Mononuclear cell (primary cell): Measurements from ENCODE around the gene CHMP3. TPM values are rescaled to one million over a fixed set of nuclear protein-coding genes. Genes with fewer than 3 reads are reported as not detected.
"Not testable (repeated sequence)": the region's sequence is repeated elsewhere in the genome, so short reads cannot be mapped to it uniquely, and the experiment has no call there.

Experiments used
- H3K27me3 ChIP-seq: 2 replicates; pipeline ENCODE4 v1.6.0; 2011; ENCODE audit warnings: low read length, control low read depth; ENCODE audit not compliant: insufficient read depth
- H3K4me1 ChIP-seq: 2 replicates; pipeline ENCODE4 v1.5.1; 2011; ENCODE audit warnings: mild to moderate bottlenecking, low read length, control low read depth; ENCODE audit not compliant: insufficient read depth
- H3K4me3 ChIP-seq: 2 replicates; pipeline ENCODE4 v1.5.1; 2011; ENCODE audit warnings: mild to moderate bottlenecking, low read length, moderate library complexity
- H3K9me3 ChIP-seq: 2 replicates; pipeline ENCODE4 v1.5.1; 2011; ENCODE audit warnings: low read depth, mild to moderate bottlenecking, control low read depth, low read length
- total RNA-seq: library from RNA; depleted of rRNA; stranded (reverse); fragments of >200 nt; gene quantifications from one replicate; pipeline ENCODE4 v1.2.3, GENCODE V29; 2012

The CHMP3 gene
- total RNA-seq, 1 donor, result 57.7 TPM

- H3K27me3 ChIP-seq, result no peaks in the 10 kb centered on the region
- no peak overlapping the region for H3K4me3 ChIP-seq
- H3K9me3 ChIP-seq, result no peaks in the 10 kb centered on the region
- peaks cover 17% of the 10 kb centered on the region for H3K4me1 ChIP-seq
These were observed 3.0 kb upstream of the CHMP3 start for GRCh38 chr2:86566158-86566820.

GRCh38 chr2:86563650-86564061, 413 bp upstream of the CHMP3 start:
- H3K4me3 ChIP-seq, result peak overlapping the region; percentile 95
- no peaks in the 10 kb centered on the region for H3K9me3 ChIP-seq
- H3K27me3 ChIP-seq, result no peaks in the 10 kb centered on the region
- peaks cover 32% of the 10 kb centered on the region for H3K4me1 ChIP-seq

GRCh38 chr2:86562485-86562921, 740 bp downstream of the CHMP3 start:
- no peaks in the 10 kb centered on the region for H3K9me3 ChIP-seq
- H3K4me3 ChIP-seq, result peak overlapping the region; percentile 95
- H3K4me1 ChIP-seq, result peaks cover 44% of the 10 kb centered on the region
- no peaks in the 10 kb centered on the region for H3K27me3 ChIP-seq

GRCh38 chr2:86557836-86558235, 5.4 kb downstream of the CHMP3 start:
- H3K4me3 ChIP-seq, result no peak overlapping the region
- H3K4me1 ChIP-seq, result peaks cover 45% of the 10 kb centered on the region
- no peaks in the 10 kb centered on the region for H3K27me3 ChIP-seq
- no peaks in the 10 kb centered on the region for H3K9me3 ChIP-seq

- Histone ChIP-seq H3K4me1 (peaks cover 36% of the 10 kb centered on the region), H3K4me3 (no peak overlapping the region), H3K27me3 (no peaks in the 10 kb centered on the region), H3K9me3 (no peaks in the 10 kb centered on the region)
These were observed 6.7 kb downstream of the CHMP3 start for GRCh38 chr2:86556508-86556907.

GRCh38 chr2:86552889-86553288, 10.4 kb downstream of the CHMP3 start:
- H3K27me3 ChIP-seq, result no peaks in the 10 kb centered on the region
- no peaks in the 10 kb centered on the region for H3K9me3 ChIP-seq
- H3K4me1 ChIP-seq, result peaks cover 11% of the 10 kb centered on the region
- no peak overlapping the region for H3K4me3 ChIP-seq

- not testable (repeated sequence) for H3K4me1 ChIP-seq, H3K4me3 ChIP-seq, H3K9me3 ChIP-seq, H3K27me3 ChIP-seq
These were observed 13.1 kb downstream of the CHMP3 start for GRCh38 chr2:86549963-86550725.

- H3K27me3 ChIP-seq, H3K9me3 ChIP-seq, H3K4me3 ChIP-seq, H3K4me1 ChIP-seq: not testable (repeated sequence)
These were observed 13.8 kb downstream of the CHMP3 start for GRCh38 chr2:86549440-86549839.

GRCh38 chr2:86548913-86549396, 14.3 kb downstream of the CHMP3 start:
- H3K9me3 ChIP-seq, H3K27me3 ChIP-seq, H3K4me1 ChIP-seq, H3K4me3 ChIP-seq: not testable (repeated sequence)

GRCh38 chr2:86548165-86548912, 14.9 kb downstream of the CHMP3 start:
- not testable (repeated sequence) for H3K9me3 ChIP-seq, H3K4me1 ChIP-seq

GRCh38 chr2:86545296-86545924, 17.8 kb downstream of the CHMP3 start:
- H3K4me1 ChIP-seq, H3K27me3 ChIP-seq, H3K9me3 ChIP-seq, H3K4me3 ChIP-seq: not testable (repeated sequence)

More at GRCh38 chr2:86548165-86548912, 14.9 kb downstream of the CHMP3 start:
- H3K4me3 ChIP-seq, H3K27me3 ChIP-seq: not testable (repeated sequence)

GRCh38 chr2:86544278-86545099, 18.8 kb downstream of the CHMP3 start:
- H3K27me3 ChIP-seq, H3K4me1 ChIP-seq, H3K9me3 ChIP-seq, H3K4me3 ChIP-seq: not testable (repeated sequence)

- no peaks in the 10 kb centered on the region for H3K27me3 ChIP-seq
- H3K9me3 ChIP-seq, result peaks cover 7% of the 10 kb centered on the region
- H3K4me3 ChIP-seq, result no peak overlapping the region
- no peaks in the 10 kb centered on the region for H3K4me1 ChIP-seq
These were observed 19.4 kb downstream of the CHMP3 start for GRCh38 chr2:86543793-86544192.

GRCh38 chr2:86543335-86543734, 19.9 kb downstream of the CHMP3 start:
- no peaks in the 10 kb centered on the region for H3K4me1 ChIP-seq
- H3K9me3 ChIP-seq, result peaks cover 7% of the 10 kb centered on the region
- no peaks in the 10 kb centered on the region for H3K27me3 ChIP-seq
- no peak overlapping the region for H3K4me3 ChIP-seq
